Mesenchymal stem cell (in vitro differentiated cells and primary cell): ENCODE data around the gene EOMES.

Source experiments
- DNase-seq: peaks from one replicate; pipeline ENCODE4 v3.0.0-alpha.2; 2013
- H2AFZ ChIP-seq: one replicate; pipeline ENCODE4 v1.6.1; 2013; ENCODE audit warnings: low read depth, mild to moderate bottlenecking, control low read depth, inconsistent platforms, low read length, moderate library complexity
- H2AK5ac ChIP-seq: 2 replicates; pipeline ENCODE4 v1.6.1; 2013; ENCODE audit warnings: low read length, moderate library complexity, mild to moderate bottlenecking, inconsistent platforms; ENCODE audit not compliant: severe bottlenecking
- H2BK120ac ChIP-seq: one replicate; pipeline ENCODE4 v1.6.1; 2013; ENCODE audit warnings: low read depth, mild to moderate bottlenecking, inconsistent platforms, low read length, moderate library complexity
- H2BK12ac ChIP-seq, 2 experiments: one replicate each; pipeline ENCODE4 v1.6.1; 2013; ENCODE audit warnings: inconsistent platforms in 2 of 2, low read length in 2 of 2, mild to moderate bottlenecking in 2 of 2, moderate library complexity in 2 of 2, control low read depth in 1 of 2
- H2BK15ac ChIP-seq: one replicate; pipeline ENCODE4 v1.6.1; 2013; ENCODE audit warnings: mild to moderate bottlenecking, low read depth, inconsistent platforms; ENCODE audit not compliant: poor library complexity, severe bottlenecking
- H2BK5ac ChIP-seq: 2 replicates; pipeline ENCODE4 v1.6.1; 2013; ENCODE audit warnings: low read depth, mild to moderate bottlenecking, low read length, control low read depth, inconsistent platforms; ENCODE audit not compliant: poor library complexity, severe bottlenecking
- H3K14ac ChIP-seq, 2 experiments: one replicate each; pipeline ENCODE4 v1.6.1; 2013; ENCODE audit warnings: inconsistent platforms in 2 of 2, low read length in 2 of 2, control low read depth in 1 of 2, mild to moderate bottlenecking in 1 of 2, moderate library complexity in 1 of 2
- H3K18ac ChIP-seq, 2 experiments: one replicate each; pipeline ENCODE4 v1.6.1; 2013; ENCODE audit warnings: inconsistent platforms in 2 of 2, low read length in 2 of 2, control low read depth in 1 of 2, low read depth in 1 of 2, mild to moderate bottlenecking in 1 of 2
- H3K23ac ChIP-seq, 2 experiments: one replicate each; pipeline ENCODE4 v1.6.1; 2013; ENCODE audit warnings: inconsistent platforms in 2 of 2, low read length in 2 of 2, mild to moderate bottlenecking in 2 of 2, moderate library complexity in 2 of 2, control low read depth in 1 of 2
- H3K27ac ChIP-seq: 2 replicates; pipeline ENCODE4 v1.5.1; 2013; ENCODE audit warnings: mild to moderate bottlenecking, moderate library complexity, low read length, control low read depth, inconsistent platforms; ENCODE audit not compliant: poor library complexity, severe bottlenecking
- H3K27me3 ChIP-seq, 2 experiments: 2 replicates each; pipeline versions ENCODE4 v1.6.1 to v1.7.0; 2013; ENCODE audit warnings: low read length in 2 of 2, mild to moderate bottlenecking in 2 of 2, moderate library complexity in 2 of 2, control low read depth in 1 of 2, inconsistent platforms in 1 of 2; ENCODE audit not compliant: control insufficient read depth in 1 of 2, insufficient read depth in 1 of 2
- H3K36me3 ChIP-seq, 2 experiments: 2 replicates each; pipeline versions ENCODE4 v1.6.1 to v1.7.0; 2013; ENCODE audit warnings: low read length in 2 of 2, control low read depth in 1 of 2, inconsistent platforms in 1 of 2, low read depth in 1 of 2, mild to moderate bottlenecking in 1 of 2; ENCODE audit not compliant: insufficient read depth in 2 of 2, control insufficient read depth in 1 of 2
- H3K4ac ChIP-seq, 2 experiments: one replicate each; pipeline ENCODE4 v1.6.1; 2013; ENCODE audit warnings: inconsistent platforms in 2 of 2, low read length in 2 of 2, mild to moderate bottlenecking in 2 of 2, moderate library complexity in 2 of 2, control low read depth in 1 of 2, low read depth in 1 of 2
- H3K4me1 ChIP-seq: 2 replicates; pipeline ENCODE4 v1.6.1; 2013; ENCODE audit warnings: low read depth, low read length, control low read depth; ENCODE audit not compliant: control insufficient read depth, insufficient read depth
- H3K4me2 ChIP-seq: 2 replicates; pipeline ENCODE4 v1.6.1; 2013; ENCODE audit warnings: low read length, mild to moderate bottlenecking, inconsistent platforms; ENCODE audit not compliant: poor library complexity, severe bottlenecking
- H3K4me3 ChIP-seq, 2 experiments: 2 replicates each; pipeline versions ENCODE4 v1.5.1 to v1.7.0; 2013; ENCODE audit warnings: low read length in 2 of 2, mild to moderate bottlenecking in 2 of 2, control low read depth in 1 of 2, low read depth in 1 of 2; ENCODE audit not compliant: insufficient read depth in 1 of 2
- H3K79me1 ChIP-seq: replicated peaks from 2 replicates; pipeline ENCODE4 v1.6.1; 2013; ENCODE audit warnings: mild to moderate bottlenecking, control low read depth, low read length, inconsistent platforms; ENCODE audit not compliant: poor library complexity, severe bottlenecking
- H3K9ac ChIP-seq: 2 replicates; pipeline ENCODE4 v1.7.0; 2013; ENCODE audit warnings: mild to moderate bottlenecking, low read length, moderate library complexity
- H3K9me3 ChIP-seq: 2 replicates; pipeline ENCODE4 v1.7.0; 2013; ENCODE audit warnings: mild to moderate bottlenecking, low read length; ENCODE audit not compliant: control insufficient read depth
- H4K8ac ChIP-seq: one replicate; pipeline ENCODE4 v1.6.1; 2013; ENCODE audit warnings: inconsistent platforms, mild to moderate bottlenecking, low read length, moderate library complexity
- H4K91ac ChIP-seq: one replicate; pipeline ENCODE4 v1.6.1; 2013; ENCODE audit warnings: mild to moderate bottlenecking, low read length, inconsistent platforms
- WGBS: methylation state at CpG from one replicate; pipeline ENCODE4 v1.1.7; 2013; ENCODE audit warnings: mixed read lengths; 5-methylcytosine and 5-hydroxymethylcytosine counted together

The EOMES gene

DNA sequence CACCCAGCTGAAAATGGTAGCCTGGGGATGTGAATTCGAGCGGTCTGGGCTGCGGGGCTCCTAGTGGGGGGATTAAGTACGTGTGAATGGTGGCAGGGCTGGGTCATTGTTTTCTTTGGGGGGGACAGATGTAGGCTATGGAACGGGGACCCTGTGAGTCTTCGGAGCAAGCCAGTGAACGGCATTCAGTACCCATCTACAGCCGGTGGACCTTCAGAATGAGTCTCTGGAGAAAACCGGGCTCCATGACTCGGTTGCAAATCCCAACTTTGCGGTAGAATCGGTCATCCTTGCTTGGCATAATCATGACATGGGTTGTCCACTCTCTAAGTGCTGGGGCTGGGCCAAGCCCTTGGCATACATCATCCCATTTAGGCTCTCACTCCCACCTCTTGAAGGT is 7.2 kb upstream of the EOMES start:
- H2AK5ac ChIP-seq: no peak overlapping the region
- H3K4ac ChIP-seq: no peak overlapping the region
- H3K27me3 ChIP-seq: peaks cover 74 to 77% of the 10 kb centered on the region in 2 experiments
- H3K79me1 ChIP-seq: no peaks in the 10 kb centered on the region
- no peak overlapping the region for H4K8ac ChIP-seq
- H2BK15ac ChIP-seq: no peak overlapping the region
- no peaks in the 10 kb centered on the region for H3K9me3 ChIP-seq
- no peak overlapping the region for H4K91ac ChIP-seq
- WGBS: 1% methylated on average over 12 of the region's 12 CpGs
- peaks cover 16% of the 10 kb centered on the region for H3K4me1 ChIP-seq
- no peak overlapping the region for H3K27ac ChIP-seq
- no peak overlapping the region for H2BK120ac ChIP-seq
- H3K4me2 ChIP-seq: no peak overlapping the region
- H3K14ac ChIP-seq: no peak overlapping the region
- no peak overlapping the region for H2BK5ac ChIP-seq
- H3K18ac ChIP-seq: no peak overlapping the region
- no peak overlapping the region for H3K23ac ChIP-seq
- no peak overlapping the region for H2BK12ac ChIP-seq
- no peak overlapping the region for H3K9ac ChIP-seq
- no peaks in the 10 kb centered on the region for H3K36me3 ChIP-seq
- peak overlapping the region in 1 of 2 experiments; percentile 63 for H3K4me3 ChIP-seq
- DNase-seq: no peak
- no peak overlapping the region for H2AFZ ChIP-seq

DNA sequence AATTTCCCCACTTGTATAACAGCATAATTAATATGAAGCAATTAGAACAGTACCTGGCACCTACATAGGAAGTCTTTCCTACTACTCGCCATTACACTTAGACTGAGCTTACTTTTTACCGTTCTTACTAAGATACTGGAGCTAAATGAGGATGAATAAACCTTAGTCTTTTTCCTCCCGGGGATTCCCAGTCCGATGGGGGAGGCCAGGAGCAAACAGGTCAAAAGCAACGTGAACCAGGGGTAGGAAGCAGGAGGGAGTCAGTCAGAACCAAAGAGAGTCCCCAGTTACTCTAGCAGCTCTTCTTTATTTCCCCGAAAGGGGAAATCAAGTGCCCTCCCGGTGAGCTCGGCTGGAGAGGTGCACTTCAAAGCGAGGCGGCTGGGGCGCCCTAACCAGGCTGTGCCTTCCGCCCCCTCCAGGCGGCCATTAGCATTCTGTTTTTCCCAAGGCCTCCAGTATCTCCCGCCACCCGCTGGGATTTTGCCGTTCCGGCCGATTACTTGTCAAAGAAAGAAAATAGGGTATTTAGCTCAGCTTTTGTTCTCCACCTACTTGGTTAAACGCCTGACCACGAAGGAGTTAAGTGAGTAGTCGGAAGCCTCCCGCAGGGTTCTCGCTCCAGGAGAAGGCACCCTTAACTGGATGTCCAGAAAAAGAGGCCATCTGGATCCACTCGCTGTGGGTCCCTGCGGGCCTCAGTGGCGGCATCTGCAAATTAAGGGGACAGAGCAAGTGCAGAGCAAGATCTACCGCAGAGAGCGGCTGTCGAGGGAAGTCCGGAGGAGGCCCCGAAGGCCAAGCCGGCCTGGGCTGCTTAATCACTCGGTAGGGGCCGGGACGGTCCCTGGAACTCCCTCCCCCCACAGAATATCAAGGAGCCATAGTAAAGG is 6.3 kb upstream of the EOMES start:
- Histone ChIP-seq H3K79me1 (no peaks in the 10 kb centered on the region), H3K23ac (no peak overlapping the region), H3K27me3 (peaks cover 83 to 86% of the 10 kb centered on the region in 2 experiments), H3K9ac (no peak overlapping the region), H4K8ac (no peak overlapping the region), H2BK12ac (no peak overlapping the region), H3K36me3 (no peaks in the 10 kb centered on the region), H3K4me3 (peak overlapping the region in 1 of 2 experiments; percentile 57), H3K18ac (no peak overlapping the region), H3K4me1 (peaks cover 20% of the 10 kb centered on the region), H4K91ac (no peak overlapping the region), H3K9me3 (no peaks in the 10 kb centered on the region), H2AFZ (no peak overlapping the region), H2AK5ac (no peak overlapping the region), H2BK120ac (no peak overlapping the region), H2BK5ac (no peak overlapping the region), H3K4me2 (peak overlapping the region; percentile 54), H3K27ac (no peak overlapping the region), H2BK15ac (no peak overlapping the region), H3K4ac (no peak overlapping the region), H3K14ac (no peak overlapping the region)
- 3% methylated on average over 33 of the region's 35 CpGs for WGBS
- DNase-seq: no peak

GRCh38 chr3:27726240-27726639 is 4.1 kb upstream of the EOMES start:
- no peak overlapping the region for H3K23ac ChIP-seq
- WGBS: 14% methylated on average over 3 of the region's 7 CpGs
- no peak overlapping the region for H3K4me3 ChIP-seq
- H2BK120ac ChIP-seq: no peak overlapping the region
- H2BK12ac ChIP-seq: no peak overlapping the region
- no peak overlapping the region for H2BK5ac ChIP-seq
- H2AFZ ChIP-seq: no peak overlapping the region
- no peak overlapping the region for H2BK15ac ChIP-seq
- H3K36me3 ChIP-seq: no peaks in the 10 kb centered on the region
- H3K4me2 ChIP-seq: no peak overlapping the region
- no peak overlapping the region for H3K14ac ChIP-seq
- H3K9me3 ChIP-seq: no peaks in the 10 kb centered on the region
- no peak overlapping the region for H3K4ac ChIP-seq
- DNase-seq: no peak
- no peak overlapping the region for H3K9ac ChIP-seq
- no peaks in the 10 kb centered on the region for H3K79me1 ChIP-seq
- peaks cover 89 to 94% of the 10 kb centered on the region in 2 experiments for H3K27me3 ChIP-seq
- peaks cover 30% of the 10 kb centered on the region for H3K4me1 ChIP-seq
- no peak overlapping the region for H3K18ac ChIP-seq
- H2AK5ac ChIP-seq: no peak overlapping the region
- no peak overlapping the region for H4K8ac ChIP-seq
- H4K91ac ChIP-seq: no peak overlapping the region
- H3K27ac ChIP-seq: no peak overlapping the region

DNA sequence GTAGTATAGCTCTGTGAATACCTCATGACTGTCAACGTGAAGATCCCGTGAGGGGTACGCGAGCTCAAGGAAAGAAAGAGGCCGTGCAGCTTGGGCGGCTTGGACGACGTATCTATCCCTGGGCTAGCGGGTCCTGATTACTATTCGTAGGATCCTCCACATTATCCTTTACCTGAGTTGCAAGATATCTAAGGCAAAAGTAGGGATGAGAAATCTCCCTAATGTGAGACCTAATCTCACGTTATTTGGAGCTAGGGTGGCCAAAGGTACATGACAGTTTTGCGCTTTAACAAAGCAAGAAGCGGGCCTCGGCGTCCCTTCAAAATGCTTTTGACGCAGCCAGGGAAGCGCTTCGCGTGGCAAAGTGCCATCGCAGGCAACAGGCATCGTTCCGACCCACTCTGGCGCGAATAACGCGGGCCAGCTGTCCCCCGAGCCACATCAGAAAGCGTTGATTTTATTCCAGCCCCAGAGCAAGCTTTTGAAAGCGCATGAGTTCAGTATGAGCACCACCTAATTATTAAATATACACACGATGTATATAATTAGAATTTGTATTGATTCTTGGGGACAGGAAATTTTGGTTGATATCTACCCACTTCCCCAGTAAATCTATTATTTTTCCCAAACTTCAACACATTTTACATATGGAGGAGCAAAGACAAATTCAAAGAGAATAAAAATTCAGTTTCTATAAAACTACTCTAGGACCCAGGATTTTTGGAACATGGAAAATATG is 2.5 kb upstream of the EOMES start:
- Histone ChIP-seq H3K4me3 (peak overlapping the region in 1 of 2 experiments; percentile 73), H3K27ac (no peak overlapping the region), H3K27me3 (peaks cover 89 to 94% of the 10 kb centered on the region in 2 experiments), H3K9ac (no peak overlapping the region), H3K18ac (no peak overlapping the region), H4K8ac (no peak overlapping the region), H4K91ac (no peak overlapping the region), H2AK5ac (no peak overlapping the region), H2AFZ (no peak overlapping the region), H3K14ac (no peak overlapping the region), H3K4ac (no peak overlapping the region), H3K79me1 (no peaks in the 10 kb centered on the region), H3K36me3 (no peaks in the 10 kb centered on the region), H3K4me1 (peaks cover 28% of the 10 kb centered on the region), H3K23ac (no peak overlapping the region), H3K9me3 (no peaks in the 10 kb centered on the region), H2BK5ac (no peak overlapping the region), H3K4me2 (no peak overlapping the region), H2BK120ac (no peak overlapping the region), H2BK15ac (no peak overlapping the region), H2BK12ac (no peak overlapping the region)
- 14% methylated on average over 23 of the region's 30 CpGs for WGBS
- DNase-seq: peak; percentile 5
